GM18520 (cell line): ENCODE results near the gene POC1B.

Experiments used
- ATAC-seq: cut with Tn5 transposase; IDR thresholded peaks from one replicate; pipeline ENCODE4 v1.9.1; 2021; ENCODE audit not compliant: unreplicated experiment

POC1B gene

GRCh38 chr12:89497467-89497866, 28.4 kb downstream of the POC1B start:
- no peak for ATAC-seq

- no peak for ATAC-seq
Measured at GRCh38 chr12:89497005-89497404, 28.8 kb downstream of the POC1B start.

GRCh38 chr12:89494411-89495231, 31.2 kb downstream of the POC1B start:
- peak; percentile 76 for ATAC-seq

- no peak for ATAC-seq
Measured at GRCh38 chr12:89493670-89494302, 32.1 kb downstream of the POC1B start.

- no peak for ATAC-seq
Measured at GRCh38 chr12:89492883-89493282, 33.0 kb downstream of the POC1B start.

GRCh38 chr12:89490922-89491321, 34.9 kb downstream of the POC1B start:
- no peak for ATAC-seq

GRCh38 chr12:89486264-89486663, 39.6 kb downstream of the POC1B start:
- no peak for ATAC-seq

- ATAC-seq, result no peak
Measured at GRCh38 chr12:89484470-89484869, 41.4 kb downstream of the POC1B start.

GRCh38 chr12:89481213-89481914, 44.5 kb downstream of the POC1B start:
- ATAC-seq, result no peak

GRCh38 chr12:89479982-89480381, 45.9 kb downstream of the POC1B start:
- ATAC-seq, result no peak

GRCh38 chr12:89477633-89478279, 48.1 kb downstream of the POC1B start:
- no peak for ATAC-seq

GRCh38 chr12:89476904-89477595, 48.8 kb downstream of the POC1B start:
- ATAC-seq, result no peak

- ATAC-seq, result no peak
Measured at GRCh38 chr12:89476232-89476631, 49.6 kb downstream of the POC1B start.

GRCh38 chr12:89475203-89475990, 50.5 kb downstream of the POC1B start:
- ATAC-seq, result no peak

GRCh38 chr12:89474615-89475014, 51.2 kb downstream of the POC1B start:
- no peak for ATAC-seq

GRCh38 chr12:89472508-89472907, 53.3 kb downstream of the POC1B start:
- ATAC-seq, result no peak

GRCh38 chr12:89470741-89471509, 54.9 kb downstream of the POC1B start:
- ATAC-seq, result peak; percentile 44

GRCh38 chr12:89469361-89469760, 56.5 kb downstream of the POC1B start:
- peak; percentile 40 for ATAC-seq

GRCh38 chr12:89468648-89469326, 57.1 kb downstream of the POC1B start:
- peak; percentile 70 for ATAC-seq
